DND-41 (cell line): ENCODE measurements around the gene MELTF.

ENCODE experiments used
- CTCF ChIP-seq: IDR thresholded peaks from 2 replicates; pipeline ENCODE4 v1.5.1; 2012; ENCODE audit warnings: borderline replicate concordance, low read length, moderate library complexity, mild to moderate bottlenecking; ENCODE audit not compliant: poor library complexity, severe bottlenecking; ENCODE audit errors: extremely low read depth
- EZH2 ChIP-seq: IDR thresholded peaks from 3 replicates; pipeline ENCODE4 v1.6.1; 2012; ENCODE audit warnings: borderline replicate concordance, low read depth, mild to moderate bottlenecking, moderate library complexity, low read length, inconsistent platforms; ENCODE audit not compliant: severe bottlenecking

- no peak for TF ChIP-seq CTCF
- TF ChIP-seq EZH2 = no peak
Measured at GRCh38 chr3:197038679-197039462, 9.3 kb upstream of the MELTF start.
